ENCODE results near the gene VMA21. TPM values are rescaled to one million over a fixed set of nuclear protein-coding genes. Genes with fewer than 3 reads are reported as not detected.

Gene VMA21, protein sequence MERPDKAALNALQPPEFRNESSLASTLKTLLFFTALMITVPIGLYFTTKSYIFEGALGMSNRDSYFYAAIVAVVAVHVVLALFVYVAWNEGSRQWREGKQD
- total RNA-seq (10 to 100 TPM; 17.4 to 24.1 (median 20.6) TPM), polyA plus RNA-seq (10 to 100 TPM in 1 of 3 donors, 1 to 10 TPM in 2; 6.7 to 15.2 (median 8.4) TPM)
- long read RNA-seq, donor 1, full-length matches to known transcripts = 13 of 14 reads
- long read RNA-seq, donor 1, partial matches to known transcripts = 0 of 14 reads
- long read RNA-seq, donor 1, other reads (novel, unspliced or antisense) = 1 of 14 reads
- long read RNA-seq, donor 2, full-length matches to known transcripts = 27 of 29 reads
- long read RNA-seq, donor 2, partial matches to known transcripts = 0 of 29 reads
- long read RNA-seq, donor 2, other reads (novel, unspliced or antisense) = 2 of 29 reads

DNA sequence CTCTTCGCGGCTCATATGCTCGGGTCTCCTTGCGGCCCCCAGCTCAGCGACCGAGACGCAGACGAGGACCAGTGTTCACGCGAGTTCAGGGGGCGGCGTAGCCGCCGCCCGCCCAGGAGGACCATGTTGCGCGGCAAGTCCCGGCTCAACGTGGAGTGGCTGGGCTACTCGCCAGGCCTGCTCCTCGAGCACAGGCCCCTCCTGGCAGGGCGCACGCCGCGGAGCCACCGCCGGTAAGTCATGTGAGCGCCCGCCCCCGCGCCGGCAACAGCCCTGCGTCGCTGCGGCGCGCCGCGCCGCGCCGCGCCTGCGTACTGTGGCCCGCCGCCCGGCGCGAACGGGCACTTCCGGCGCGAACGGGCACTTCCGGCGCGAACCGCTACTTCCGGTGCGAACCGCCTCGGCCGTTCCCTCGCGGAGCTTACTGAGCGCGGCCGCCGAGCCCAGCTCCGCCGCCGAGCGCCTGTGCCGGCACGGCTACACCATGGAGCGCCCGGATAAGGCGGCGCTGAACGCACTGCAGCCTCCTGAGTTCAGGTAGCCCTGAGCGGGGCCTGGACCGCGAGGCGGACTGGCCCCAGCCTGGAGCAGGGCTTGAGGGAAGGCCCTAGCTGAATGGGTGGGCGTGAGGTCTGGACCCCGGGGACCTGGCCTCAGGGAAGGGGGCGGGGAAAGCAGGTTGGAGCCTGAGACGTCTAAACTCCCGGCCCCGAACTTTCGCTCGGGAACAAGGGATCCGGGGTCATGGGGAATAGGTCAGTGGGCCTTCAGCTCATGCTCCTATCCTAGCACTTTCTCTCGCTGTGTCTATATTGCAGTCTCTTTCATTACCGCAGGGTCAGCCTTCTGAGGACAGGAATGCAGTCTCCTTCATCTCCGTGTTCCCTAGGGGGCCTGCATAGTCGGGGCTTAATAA is at the start of gene VMA21:
Gene VMA21 (plus strand): TSS at position 382 of the 916 bp plus-strand sequence. CDS start 103 bp downstream, at position 485.
- Histone ChIP-seq H3K9me3 (no peaks in the 10 kb centered on the region), H3K27me3 (ENCODE audit: insufficient read depth in 3 of 3, low read length in 2 of 3) (no peaks in the 10 kb centered on the region), H3K36me3 (ENCODE audit: insufficient read depth in 1 of 2, low read depth in 1 of 2) (no peaks in the 10 kb centered on the region), H3K27ac (peak within 1 kb of the TSS; percentile 96), H3K4me3 (peak within 1 kb of the TSS; percentile 84), H3K4me1 (no peaks in the 10 kb centered on the region)
- intact Hi-C loops (cut with DNase I) = no loop called here
- 0 to 36% (median 0%) methylated on average over 30 to 88 of the region's 97 CpGs for WGBS, 3 donors
- ATAC-seq = peak; percentile 97 to 99 (median 98)
- DNase-seq = peak; percentile 92 to 95
- TF ChIP-seq, protein P1, sequence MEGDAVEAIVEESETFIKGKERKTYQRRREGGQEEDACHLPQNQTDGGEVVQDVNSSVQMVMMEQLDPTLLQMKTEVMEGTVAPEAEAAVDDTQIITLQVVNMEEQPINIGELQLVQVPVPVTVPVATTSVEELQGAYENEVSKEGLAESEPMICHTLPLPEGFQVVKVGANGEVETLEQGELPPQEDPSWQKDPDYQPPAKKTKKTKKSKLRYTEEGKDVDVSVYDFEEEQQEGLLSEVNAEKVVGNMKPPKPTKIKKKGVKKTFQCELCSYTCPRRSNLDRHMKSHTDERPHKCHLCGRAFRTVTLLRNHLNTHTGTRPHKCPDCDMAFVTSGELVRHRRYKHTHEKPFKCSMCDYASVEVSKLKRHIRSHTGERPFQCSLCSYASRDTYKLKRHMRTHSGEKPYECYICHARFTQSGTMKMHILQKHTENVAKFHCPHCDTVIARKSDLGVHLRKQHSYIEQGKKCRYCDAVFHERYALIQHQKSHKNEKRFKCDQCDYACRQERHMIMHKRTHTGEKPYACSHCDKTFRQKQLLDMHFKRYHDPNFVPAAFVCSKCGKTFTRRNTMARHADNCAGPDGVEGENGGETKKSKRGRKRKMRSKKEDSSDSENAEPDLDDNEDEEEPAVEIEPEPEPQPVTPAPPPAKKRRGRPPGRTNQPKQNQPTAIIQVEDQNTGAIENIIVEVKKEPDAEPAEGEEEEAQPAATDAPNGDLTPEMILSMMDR (IDR thresholded peaks at IDR 0.05) = no peak

DNA sequence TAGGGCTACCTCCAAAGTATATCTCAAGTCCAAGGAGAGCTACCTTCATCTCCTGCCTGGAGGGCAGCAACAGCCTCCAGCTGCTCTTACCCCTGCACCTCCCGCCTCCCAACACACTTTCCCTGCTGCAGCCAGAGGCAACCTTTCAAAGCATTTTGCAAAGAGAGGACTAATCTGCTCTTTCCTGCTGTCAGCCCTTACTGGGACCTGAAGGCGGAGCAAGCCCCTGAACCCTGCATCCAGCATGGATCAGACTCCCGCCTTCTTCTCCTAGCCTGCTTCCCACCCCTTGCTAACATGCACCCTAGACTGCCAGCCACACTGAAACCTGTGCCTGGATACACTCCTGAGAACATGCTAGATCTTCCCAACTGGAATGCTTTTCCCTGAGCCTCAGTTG is 37.7 kb upstream of the VMA21 start:
- ATAC-seq = no peak
- TF ChIP-seq, protein P1 (IDR thresholded peaks at IDR 0.05) = no peak
- WGBS, 3 donors = 73 to 80% (median 75%) methylated on average over 3 of the region's 3 CpGs

DNA sequence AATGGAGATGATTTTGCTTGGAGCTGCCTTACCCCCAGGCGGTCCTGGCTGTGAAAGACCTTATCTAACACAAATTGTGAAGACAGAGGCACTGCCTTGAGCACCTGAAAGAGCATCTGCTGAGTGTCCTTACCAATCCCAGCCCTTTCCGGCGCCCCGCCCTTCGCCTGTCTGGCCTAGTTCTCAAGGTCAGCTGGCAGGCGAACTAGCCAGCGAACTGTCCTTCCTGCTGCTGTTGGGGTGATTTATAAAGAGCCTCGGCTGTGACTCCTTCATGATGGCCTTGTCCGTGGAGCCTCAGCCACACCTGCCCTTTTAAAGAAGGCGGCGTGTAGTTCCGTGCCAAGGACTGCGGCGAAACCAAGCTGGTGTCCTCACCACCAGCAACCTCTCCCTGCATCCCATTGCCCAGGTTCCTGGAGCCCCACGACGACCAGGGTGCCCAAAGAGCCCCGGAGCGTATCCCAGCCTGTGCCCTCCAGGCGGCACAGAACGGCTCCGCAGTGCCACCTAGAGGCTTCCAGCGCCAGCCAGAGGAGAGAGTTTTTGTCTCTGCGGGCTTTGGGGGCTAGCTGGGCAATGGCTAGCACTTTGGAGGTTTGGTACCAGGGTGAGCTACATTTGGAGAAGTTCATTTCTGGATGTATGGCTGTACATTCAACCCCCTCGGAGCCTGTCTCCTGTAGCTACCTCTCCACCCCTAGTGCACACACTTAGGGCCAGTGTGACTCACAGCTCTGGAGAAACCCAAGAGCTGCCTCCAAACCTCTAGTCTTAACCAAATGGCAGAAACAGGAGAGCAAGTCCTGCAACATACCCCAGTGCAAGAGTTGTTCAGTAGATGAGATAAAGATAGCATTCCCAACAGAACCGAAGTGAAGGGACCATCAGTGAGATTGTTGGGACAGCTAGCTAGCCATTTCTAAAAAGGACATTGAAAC is 36.8 kb upstream of the VMA21 start:
- WGBS, 3 donors = 7 to 14% (median 13%) methylated on average over 16 to 25 of the region's 25 CpGs
- Histone ChIP-seq H3K27ac (no peak overlapping the region), H3K27me3 (ENCODE audit: insufficient read depth in 3 of 3, low read length in 2 of 3) (peaks cover 0 to 4% (median 0%) of the 10 kb centered on the region in 3 donors), H3K4me3 (no peak overlapping the region), H3K4me1 (no peaks in the 10 kb centered on the region), H3K36me3 (ENCODE audit: insufficient read depth in 1 of 2, low read depth in 1 of 2) (no peaks in the 10 kb centered on the region), H3K9me3 (no peaks in the 10 kb centered on the region)
- intact Hi-C loops (cut with DNase I) = no loop called here
- ATAC-seq = peak in 3 of 4 donors; percentile 54 to 61 (median 59)
- TF ChIP-seq, protein P1 (IDR thresholded peaks at IDR 0.05) = peak; percentile 46
- peak; percentile 27 to 53 for DNase-seq

More for the DNA sequence above, 37.7 kb upstream of the VMA21 start:
- H3K4me1 ChIP-seq = no peaks in the 10 kb centered on the region
- no peak for DNase-seq
- no peak overlapping the region for H3K4me3 ChIP-seq
- no peak overlapping the region for H3K27ac ChIP-seq
- no peaks in the 10 kb centered on the region for H3K9me3 ChIP-seq
- no peaks in the 10 kb centered on the region for H3K36me3 ChIP-seq (ENCODE audit: insufficient read depth in 1 of 2, low read depth in 1 of 2)
- intact Hi-C loops (cut with DNase I) = no loop called here
- H3K27me3 ChIP-seq (ENCODE audit: insufficient read depth in 3 of 3, low read length in 2 of 3) = peaks cover 0 to 4% (median 0%) of the 10 kb centered on the region in 3 donors

DNA sequence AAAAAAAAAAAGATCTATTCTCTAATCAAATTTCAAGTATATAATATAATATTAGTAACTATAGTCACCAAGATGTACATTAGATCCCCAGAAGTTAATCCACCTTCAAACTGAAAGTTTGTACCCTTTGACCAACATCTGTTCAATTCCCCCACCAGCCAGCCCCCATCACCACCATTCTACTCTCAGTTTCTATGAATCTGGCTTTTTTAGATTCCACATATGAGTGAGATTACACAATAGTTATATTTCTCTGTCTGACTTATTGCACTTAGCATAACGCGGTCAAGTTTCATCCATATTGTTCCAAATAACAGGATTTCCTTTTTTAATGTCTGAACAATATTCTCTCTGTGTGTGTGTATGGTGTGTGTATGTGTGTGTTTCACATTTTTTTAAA is 33.7 kb upstream of the VMA21 start:
- ATAC-seq (no peak), DNase-seq (no peak)
- Histone ChIP-seq H3K4me3 (no peak overlapping the region), H3K27me3 (ENCODE audit: insufficient read depth in 3 of 3, low read length in 2 of 3) (peaks cover 0 to 4% (median 0%) of the 10 kb centered on the region in 3 donors), H3K36me3 (ENCODE audit: insufficient read depth in 1 of 2, low read depth in 1 of 2) (no peaks in the 10 kb centered on the region), H3K27ac (no peak overlapping the region), H3K9me3 (no peaks in the 10 kb centered on the region), H3K4me1 (no peaks in the 10 kb centered on the region)
- intact Hi-C loops (cut with DNase I) = no loop called here
- TF ChIP-seq, protein P1 (IDR thresholded peaks at IDR 0.05) = no peak
- 68 to 72% (median 69%) methylated on average over 2 of the region's 2 CpGs for WGBS, 3 donors

All from psoas muscle (tissue), 8 donors.